GM11168 (cell line): ENCODE data around the gene RAX2.
"Not testable (repeated sequence)": the region's sequence is repeated elsewhere in the genome, so short reads cannot be mapped to it uniquely, and the experiment has no call there.

Experiments used
- in situ Hi-C: fragments of 300-500 bp; cut with MboI; formaldehyde crosslinking; loops from one replicate; pipeline ENCODE4 v1.12.0; 2022; ENCODE audit warnings: low sequenced_read_pairs; ENCODE audit not compliant: unreplicated experiment

RAX2 gene

GRCh38 chr19:3771906-3772455 is at the start of gene RAX2:
TSS of gene RAX2 (minus strand) at chr19:3772228. CDS start at chr19:3771742, 486 bp downstream.
- in situ Hi-C loops, result no loop called here

GRCh38 chr19:3821156-3821555 is 49.1 kb upstream of the RAX2 start:
- in situ Hi-C loops, result no loop called here

DNA sequence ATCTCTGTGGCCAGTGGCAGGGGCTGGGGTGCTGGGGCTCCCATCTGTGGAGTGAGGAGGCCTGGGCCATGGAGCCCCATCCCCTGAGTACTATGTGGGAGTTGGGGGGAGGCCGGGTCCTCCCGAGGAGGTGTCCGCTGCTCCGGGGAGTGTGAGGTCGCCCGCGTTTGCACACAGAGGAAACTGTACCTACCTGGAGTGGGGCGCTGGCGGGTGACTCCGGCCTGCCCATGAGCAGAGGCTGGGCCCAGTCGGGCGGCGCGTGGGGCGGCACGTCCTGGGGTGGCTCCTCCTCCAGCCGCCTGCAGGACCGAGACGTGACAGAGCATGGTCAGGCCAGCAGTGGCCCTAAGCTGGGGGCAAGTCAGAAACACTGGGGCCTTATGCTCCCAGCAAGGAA is 48.0 kb upstream of the RAX2 start:
- in situ Hi-C loops, result no loop called here

DNA sequence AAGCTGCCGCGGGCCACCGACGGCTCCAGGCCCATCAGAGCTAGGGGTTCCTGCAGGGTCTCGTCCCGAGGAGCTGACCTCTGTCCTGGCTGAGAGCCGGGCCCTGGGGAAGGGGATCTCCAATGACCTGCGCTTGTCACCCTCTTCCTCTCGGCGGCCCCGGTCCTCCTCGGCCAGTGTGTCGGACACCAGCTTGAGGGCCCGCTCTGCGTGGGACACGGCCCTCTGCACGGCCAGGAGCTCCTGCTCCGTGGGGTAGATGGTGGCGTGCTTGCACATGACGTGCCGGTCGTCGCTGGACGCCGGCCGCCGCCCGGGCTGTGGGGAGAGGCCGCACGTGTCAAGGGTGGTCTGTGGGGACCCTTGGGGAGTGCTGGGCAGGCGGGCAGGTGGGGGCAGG is 46.9 kb upstream of the RAX2 start:
- in situ Hi-C loops, result no loop called here

DNA sequence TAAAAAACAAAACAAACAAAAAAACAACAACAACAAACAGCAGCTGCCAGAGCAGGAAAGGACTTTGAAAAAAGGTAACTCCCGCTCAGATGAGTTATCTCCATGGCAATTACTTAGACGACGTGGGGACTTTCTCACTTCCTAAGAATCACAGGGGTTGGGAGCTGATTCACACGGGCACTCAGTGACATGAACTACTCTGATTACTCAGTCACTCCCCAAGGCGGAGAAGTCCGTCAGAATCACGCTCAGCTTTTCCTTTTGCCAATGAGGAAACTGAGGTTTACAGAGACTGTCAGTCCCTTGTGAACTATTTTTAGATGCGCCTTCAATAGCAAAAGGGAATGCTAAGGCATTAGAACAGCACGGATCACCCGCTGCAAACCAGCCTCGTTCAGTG is 46.4 kb upstream of the RAX2 start:
- in situ Hi-C loops, result no loop called here

DNA sequence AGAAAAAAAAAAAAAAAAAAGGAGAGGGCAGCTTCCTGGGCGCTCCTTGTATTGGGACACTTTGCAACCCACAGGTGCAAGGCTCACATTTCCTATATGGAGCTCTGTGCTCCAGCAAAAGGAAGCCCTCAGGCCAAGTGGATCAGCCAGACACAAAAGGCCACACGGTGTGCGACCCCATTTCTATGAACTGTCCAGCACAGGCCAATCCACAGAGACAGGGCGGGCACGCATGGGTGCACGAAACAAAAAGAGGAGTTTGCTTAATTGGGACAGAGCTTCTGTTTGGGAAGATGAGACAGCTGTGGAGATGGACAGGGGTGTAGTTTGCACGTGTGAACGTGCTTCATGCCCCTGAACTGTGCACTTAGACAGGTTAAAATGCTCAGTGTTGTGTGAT is 45.7 kb upstream of the RAX2 start:
- in situ Hi-C loops, result no loop called here

DNA sequence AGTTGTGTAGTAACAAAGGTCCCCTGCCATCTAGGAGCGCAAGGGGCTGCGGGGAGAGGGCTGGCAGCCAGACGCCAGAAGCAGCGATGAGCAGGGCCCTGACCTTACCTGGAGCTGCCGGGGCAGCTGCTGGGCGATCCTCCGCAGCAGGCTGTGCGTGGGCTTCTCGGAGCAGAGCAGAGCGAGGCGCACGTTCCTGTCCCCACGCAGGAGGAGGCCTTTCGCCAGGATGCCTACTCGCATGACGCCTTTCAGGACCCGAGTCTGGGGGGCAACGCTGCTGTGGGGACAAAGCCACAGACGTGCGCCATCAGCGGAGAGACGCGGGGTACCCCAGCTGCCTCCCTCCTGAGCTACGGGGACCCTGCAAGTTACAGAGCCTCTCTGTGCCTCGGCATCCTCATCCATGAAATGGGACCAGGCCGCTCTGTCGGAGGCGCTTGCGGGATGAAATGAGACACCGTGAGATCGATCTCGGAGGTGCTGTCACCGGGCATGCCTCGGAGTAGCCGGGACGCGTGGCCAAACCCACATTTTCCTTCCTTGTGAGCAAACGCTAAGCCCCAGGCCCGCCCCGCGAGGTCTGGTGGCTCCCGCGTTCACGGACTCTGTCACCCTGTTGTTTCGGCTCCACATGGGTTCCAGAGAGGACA is 44.7 kb upstream of the RAX2 start:
- in situ Hi-C loops, result no loop called here

DNA sequence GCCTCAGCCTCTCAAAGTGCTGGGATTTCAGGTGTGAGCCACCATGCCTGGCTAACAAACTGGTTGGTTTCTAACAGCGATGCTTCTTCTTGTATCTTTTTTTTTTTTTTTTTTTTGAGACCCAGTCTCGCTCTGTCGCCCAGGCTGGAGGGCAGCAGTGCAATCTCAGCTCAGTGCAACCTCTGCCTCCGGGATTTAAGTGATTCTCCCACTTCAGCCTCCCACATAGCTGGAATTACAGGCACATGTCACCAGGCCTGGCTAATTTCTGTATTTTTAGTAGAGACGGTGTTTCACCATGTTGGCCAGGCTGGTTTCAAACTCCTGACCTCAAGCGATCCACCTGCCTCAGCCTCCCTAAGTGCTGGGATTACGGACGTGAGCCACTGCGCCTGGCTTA is 44.1 kb upstream of the RAX2 start:
- in situ Hi-C loops, result not testable (repeated sequence)

DNA sequence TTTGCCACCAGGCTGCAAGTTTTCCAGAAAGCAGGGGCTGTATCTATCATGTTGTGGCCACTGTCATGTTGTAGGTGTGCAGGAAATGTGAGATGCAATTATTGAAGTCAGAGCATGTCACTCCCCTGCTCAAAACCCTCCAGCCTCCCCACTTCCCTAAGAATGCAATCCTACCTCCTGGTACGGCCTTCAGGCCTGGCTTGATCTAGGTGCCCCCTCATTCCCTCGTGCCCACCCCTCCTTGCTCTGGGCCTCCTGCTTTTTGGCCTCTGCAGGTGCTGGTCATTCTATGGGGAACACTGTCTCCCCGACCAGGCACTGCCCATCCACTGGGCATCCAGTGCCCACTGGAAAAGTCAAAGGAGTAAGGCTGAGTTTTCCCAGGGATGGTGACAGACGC is 42.6 kb upstream of the RAX2 start:
- in situ Hi-C loops, result no loop called here

GRCh38 chr19:3813473-3814392 is 41.7 kb upstream of the RAX2 start:
- in situ Hi-C loops, result no loop called here

GRCh38 chr19:3810708-3811355 is 38.8 kb upstream of the RAX2 start:
- in situ Hi-C loops, result no loop called here

DNA sequence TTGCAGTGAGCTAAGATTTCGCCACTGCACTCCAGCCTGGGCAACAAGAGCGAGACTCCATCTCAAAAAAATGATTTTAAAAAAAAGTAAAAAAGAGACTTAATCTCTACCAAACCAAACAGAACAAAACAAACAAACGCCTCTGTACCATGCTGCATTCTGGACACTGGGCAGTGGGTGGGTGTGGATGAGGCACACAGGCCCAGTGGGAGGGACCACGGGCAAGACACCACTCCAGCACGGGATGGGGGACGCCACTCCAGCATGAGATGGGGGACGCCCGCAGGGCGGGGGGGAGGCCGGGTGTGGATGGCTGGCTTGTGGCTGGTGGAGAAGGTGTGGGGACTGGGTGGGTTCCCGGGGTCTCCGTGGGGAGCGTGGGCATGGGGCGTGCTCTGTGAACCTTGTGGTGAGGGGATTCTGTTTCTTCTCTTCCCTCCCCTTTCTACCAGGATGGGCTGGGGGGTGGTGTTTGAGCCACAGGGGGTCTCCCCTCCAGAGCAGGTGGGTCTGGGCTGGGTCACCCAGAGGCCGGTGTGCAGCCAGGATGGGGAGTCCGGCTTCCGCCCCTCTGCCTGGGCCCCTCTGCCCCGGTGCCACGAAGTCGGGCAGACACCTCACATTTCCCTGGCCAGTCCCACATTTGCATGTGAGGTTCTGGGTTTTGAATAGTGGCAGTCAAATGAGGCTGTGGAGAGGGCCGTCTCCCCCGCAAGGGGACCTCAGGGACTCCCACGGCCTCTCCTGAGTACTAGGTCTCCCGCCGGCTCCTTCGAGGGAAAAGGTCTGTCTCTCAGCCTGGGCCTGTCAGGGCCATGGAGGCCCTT is 38.1 kb upstream of the RAX2 start:
- in situ Hi-C loops, result no loop called here

DNA sequence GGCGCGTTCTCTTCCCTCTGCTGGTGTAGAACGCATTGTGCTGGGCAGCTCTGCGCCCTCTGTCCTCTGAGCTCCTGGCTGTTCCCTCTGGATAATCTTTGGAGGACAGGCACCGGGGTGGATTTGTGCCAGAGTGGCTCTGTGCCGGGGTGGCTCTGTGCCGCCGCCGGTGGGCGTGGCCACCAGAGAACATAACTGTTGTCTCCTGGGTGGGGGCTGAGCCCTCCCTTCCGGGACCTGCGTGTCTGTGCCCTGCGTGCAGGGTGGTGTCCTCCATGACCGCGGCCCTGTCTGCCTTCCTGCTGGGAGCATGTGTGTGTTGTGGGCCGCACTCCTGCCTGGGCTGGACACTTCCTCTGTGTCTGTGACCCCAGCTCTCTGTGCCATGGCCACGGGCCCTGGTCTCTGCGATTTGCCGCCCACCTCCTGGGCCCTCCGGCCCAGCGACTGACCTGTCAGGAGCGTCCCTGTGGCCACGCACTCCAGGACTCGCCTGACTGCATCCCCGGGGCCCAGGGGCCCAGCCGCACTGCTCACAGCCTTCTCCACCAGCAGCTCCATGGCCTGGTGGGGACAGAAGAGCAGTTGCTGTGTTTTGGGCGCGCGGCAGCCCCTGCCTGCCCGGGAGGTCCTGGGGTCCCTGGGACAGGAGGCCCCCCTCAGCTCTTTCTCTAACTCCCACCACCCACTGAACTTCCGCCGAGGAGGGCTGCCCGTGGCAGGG is 36.6 kb upstream of the RAX2 start:
- in situ Hi-C loops, result no loop called here

DNA sequence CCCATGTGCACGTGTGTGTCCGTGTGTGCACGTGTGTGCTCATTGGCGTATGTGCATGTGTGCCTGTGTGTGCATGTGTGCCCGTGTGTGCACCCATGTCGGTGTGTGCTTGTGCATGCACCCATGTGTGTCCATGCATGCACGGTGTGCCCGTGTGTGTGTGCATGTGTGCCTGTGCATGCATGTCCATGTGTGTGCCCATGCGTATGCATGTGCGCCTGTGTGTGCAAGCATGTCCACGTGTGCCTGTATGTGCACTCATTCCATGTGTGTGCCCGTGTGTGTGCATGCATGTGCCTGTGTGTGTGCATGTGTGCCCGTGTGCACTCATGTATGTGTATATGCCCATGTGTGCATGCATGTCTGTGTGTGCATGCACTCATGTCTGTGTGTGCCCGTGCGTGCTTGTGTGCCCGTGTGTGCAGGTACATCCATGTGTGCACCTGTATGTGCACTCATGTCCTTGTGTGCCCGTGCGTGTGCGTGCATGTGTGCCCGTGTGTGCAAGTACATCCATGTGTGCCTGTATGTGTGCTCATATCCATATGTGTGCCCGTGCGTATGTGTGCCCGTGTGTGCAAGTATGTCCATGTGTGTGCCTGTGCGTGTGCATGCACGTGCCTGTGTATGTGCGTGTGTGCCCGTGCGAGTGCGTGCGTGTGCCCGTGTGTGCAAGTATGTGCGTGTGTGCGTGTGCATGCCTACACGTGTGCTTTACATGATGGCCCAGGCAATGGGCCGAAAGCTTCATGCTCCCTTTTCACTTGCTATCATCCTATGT is 35.7 kb upstream of the RAX2 start:
- in situ Hi-C loops, result no loop called here

- in situ Hi-C loops, result no loop called here
Measured at GRCh38 chr19:3807131-3807480, 35.1 kb upstream of the RAX2 start.

DNA sequence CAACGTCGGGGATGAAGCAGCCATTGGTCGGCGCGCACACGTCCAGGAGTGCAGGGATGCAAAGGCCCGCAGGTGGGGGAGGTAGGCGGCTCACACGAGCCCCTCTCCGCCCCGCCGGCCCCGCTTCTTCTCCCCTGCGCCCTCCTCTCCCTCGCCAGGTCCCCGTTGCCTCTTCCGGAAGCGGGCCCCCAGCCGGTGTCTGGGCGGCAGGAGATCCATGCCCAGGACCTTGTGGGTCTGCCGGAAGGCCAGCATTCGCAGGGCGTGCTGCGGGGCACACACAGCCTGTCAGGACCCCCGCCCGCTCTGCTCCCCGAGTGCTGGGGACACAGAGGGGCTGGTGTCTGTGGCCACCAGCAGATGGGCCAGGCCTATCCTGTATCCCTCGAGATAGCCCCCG is 33.8 kb upstream of the RAX2 start:
- in situ Hi-C loops, result no loop called here

DNA sequence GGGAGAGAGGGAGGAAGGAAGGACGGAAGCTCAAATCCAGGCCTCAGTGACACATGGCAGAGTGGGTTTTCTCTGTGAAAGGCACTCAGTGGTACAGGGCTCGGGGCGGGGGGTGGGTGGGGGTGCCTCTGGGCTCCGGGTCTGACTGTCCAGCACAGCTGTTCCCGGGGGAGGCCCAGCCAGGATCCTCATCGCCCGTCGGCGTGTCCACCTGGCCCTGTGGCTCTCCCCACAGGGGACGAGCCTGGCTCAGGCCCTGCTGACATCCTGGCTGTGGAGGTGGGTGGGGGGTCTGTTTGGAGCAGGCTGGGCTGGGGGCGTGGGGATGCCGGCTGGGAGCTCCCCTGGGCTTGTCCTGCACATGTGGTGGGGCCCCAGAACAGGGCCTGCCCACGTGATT is 32.4 kb upstream of the RAX2 start:
- in situ Hi-C loops, result no loop called here

DNA sequence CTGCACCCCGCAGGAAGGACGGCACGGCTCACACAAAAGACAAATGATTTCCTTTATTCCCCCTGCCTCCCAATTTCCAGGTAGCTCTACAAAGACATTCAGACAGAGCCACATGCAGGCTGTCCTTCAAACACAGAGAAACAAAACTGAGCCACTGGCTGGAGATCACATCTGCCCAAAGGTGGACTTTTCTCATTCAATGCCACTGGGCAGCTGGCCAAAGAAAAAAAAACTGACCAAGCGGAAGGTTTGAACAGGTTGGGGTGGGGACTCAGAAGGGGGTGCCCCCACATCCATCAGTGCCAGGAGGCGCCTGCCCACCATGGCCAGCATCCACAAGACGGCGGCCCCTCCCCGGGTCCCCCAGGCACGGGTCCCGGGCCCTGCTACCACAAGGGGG is 32.0 kb upstream of the RAX2 start:
- in situ Hi-C loops, result no loop called here
